KMS-11 (cell line): ENCODE results near the gene PRKAB2.

ENCODE experiments used
- H2AFZ ChIP-seq: fragments of 200-600 bp; sonication (generic); 2 replicates; pipeline ENCODE4 v1.6.1; 2016; ENCODE audit warnings: antibody characterized with exemption, mixed run types, low read depth
- H3K27ac ChIP-seq: fragments of 200-600 bp; sonication (generic); 2 replicates; pipeline ENCODE4 v1.6.1; 2016; ENCODE audit warnings: mild to moderate bottlenecking, mixed run types
- H3K27me3 ChIP-seq: fragments of 200-600 bp; sonication (generic); 2 replicates; pipeline ENCODE4 v1.6.1; 2017; ENCODE audit warnings: mild to moderate bottlenecking, low read depth, mixed run types, moderate library complexity; ENCODE audit not compliant: insufficient read depth
- H3K36me3 ChIP-seq: fragments of 200-600 bp; sonication (generic); 2 replicates; pipeline ENCODE4 v1.6.1; 2017; ENCODE audit warnings: mild to moderate bottlenecking, mixed run types; ENCODE audit not compliant: insufficient read depth
- H3K4me1 ChIP-seq: fragments of 200-600 bp; sonication (generic); 2 replicates; pipeline ENCODE4 v1.6.1; 2016; ENCODE audit warnings: mild to moderate bottlenecking, low read depth, mixed run types; ENCODE audit not compliant: poor library complexity, severe bottlenecking
- H3K4me2 ChIP-seq: fragments of 200-600 bp; sonication (generic); 2 replicates; pipeline ENCODE4 v1.7.0; 2016; ENCODE audit warnings: mild to moderate bottlenecking, mixed run types
- H3K4me3 ChIP-seq: fragments of 200-600 bp; sonication (generic); IDR thresholded peaks from 2 replicates; pipeline ENCODE4 v1.6.1; 2017; ENCODE audit warnings: low read depth, low read length, mixed read lengths; ENCODE audit not compliant: insufficient read depth
- H3K79me2 ChIP-seq: fragments of 200-600 bp; sonication (generic); 2 replicates; pipeline ENCODE4 v1.6.1; 2016; ENCODE audit warnings: low read depth, mixed run types; ENCODE audit not compliant: insufficient read depth
- H3K9ac ChIP-seq: fragments of 200-600 bp; sonication (generic); 2 replicates; pipeline ENCODE4 v1.6.1; 2016; ENCODE audit warnings: mild to moderate bottlenecking, mixed run types
- H4K20me1 ChIP-seq: fragments of 200-600 bp; sonication (generic); 2 replicates; pipeline ENCODE4 v1.6.1; 2016; ENCODE audit warnings: mild to moderate bottlenecking, mixed run types; ENCODE audit not compliant: insufficient read depth
- CTCF ChIP-seq: fragments of 200-600 bp; sonication (generic); conservative IDR thresholded peaks from 2 replicates; pipeline ENCODE4 v1.6.1; 2017; ENCODE audit warnings: low read depth, mild to moderate bottlenecking, antibody characterized with exemption, low read length, moderate library complexity, mixed read lengths

The PRKAB2 gene

GRCh38 chr1:147215540-147215916 is 43.3 kb upstream of the PRKAB2 start:
- Histone ChIP-seq H3K9ac (no peak overlapping the region), H3K27me3 (no peaks in the 10 kb centered on the region), H3K79me2 (no peaks in the 10 kb centered on the region), H3K4me1 (no peaks in the 10 kb centered on the region), H3K36me3 (no peaks in the 10 kb centered on the region), H3K4me3 (no peak overlapping the region), H2AFZ (no peak overlapping the region), H4K20me1 (no peaks in the 10 kb centered on the region), H3K27ac (no peak overlapping the region), H3K4me2 (no peak overlapping the region)
- no peak for TF ChIP-seq CTCF

- H3K36me3 ChIP-seq = no peaks in the 10 kb centered on the region
- no peaks in the 10 kb centered on the region for H4K20me1 ChIP-seq
- no peak overlapping the region for H2AFZ ChIP-seq
- H3K27ac ChIP-seq = no peak overlapping the region
- no peak overlapping the region for H3K4me3 ChIP-seq
- TF ChIP-seq CTCF = no peak
- no peak overlapping the region for H3K9ac ChIP-seq
- no peaks in the 10 kb centered on the region for H3K79me2 ChIP-seq
- H3K4me1 ChIP-seq = no peaks in the 10 kb centered on the region
- no peak overlapping the region for H3K4me2 ChIP-seq
- H3K27me3 ChIP-seq = no peaks in the 10 kb centered on the region
Observed at GRCh38 chr1:147214842-147215539, 42.7 kb upstream of the PRKAB2 start.

GRCh38 chr1:147214325-147214724 is 42.1 kb upstream of the PRKAB2 start:
- no peak overlapping the region for H3K4me3 ChIP-seq
- H3K36me3 ChIP-seq = no peaks in the 10 kb centered on the region
- H3K9ac ChIP-seq = no peak overlapping the region
- H3K27me3 ChIP-seq = no peaks in the 10 kb centered on the region
- no peaks in the 10 kb centered on the region for H4K20me1 ChIP-seq
- no peak overlapping the region for H3K4me2 ChIP-seq
- H3K27ac ChIP-seq = no peak overlapping the region
- H2AFZ ChIP-seq = no peak overlapping the region
- no peak for TF ChIP-seq CTCF
- no peaks in the 10 kb centered on the region for H3K79me2 ChIP-seq
- H3K4me1 ChIP-seq = no peaks in the 10 kb centered on the region

- no peak overlapping the region for H3K4me3 ChIP-seq
- no peaks in the 10 kb centered on the region for H3K27me3 ChIP-seq
- no peak overlapping the region for H3K9ac ChIP-seq
- H3K27ac ChIP-seq = no peak overlapping the region
- no peak overlapping the region for H2AFZ ChIP-seq
- TF ChIP-seq CTCF = no peak
- H3K36me3 ChIP-seq = no peaks in the 10 kb centered on the region
- H3K4me2 ChIP-seq = no peak overlapping the region
- no peaks in the 10 kb centered on the region for H3K79me2 ChIP-seq
- H3K4me1 ChIP-seq = no peaks in the 10 kb centered on the region
- H4K20me1 ChIP-seq = no peaks in the 10 kb centered on the region
Observed at GRCh38 chr1:147213271-147213670, 41.0 kb upstream of the PRKAB2 start.
